ENCODE data around the gene SLC38A2. TPM values are rescaled to one million over a fixed set of nuclear protein-coding genes. Genes with fewer than 3 reads are reported as not detected.

Gene SLC38A2
- total RNA-seq, 8 experiments from 2014 or later, result 67.2 to 381 (median 117) TPM

GRCh38 chr12:46380881-46381280 lies 8.3 kb upstream of the SLC38A2 start:
- ATAC-seq (replicated peaks in 6 of 8), result no peak

DNA sequence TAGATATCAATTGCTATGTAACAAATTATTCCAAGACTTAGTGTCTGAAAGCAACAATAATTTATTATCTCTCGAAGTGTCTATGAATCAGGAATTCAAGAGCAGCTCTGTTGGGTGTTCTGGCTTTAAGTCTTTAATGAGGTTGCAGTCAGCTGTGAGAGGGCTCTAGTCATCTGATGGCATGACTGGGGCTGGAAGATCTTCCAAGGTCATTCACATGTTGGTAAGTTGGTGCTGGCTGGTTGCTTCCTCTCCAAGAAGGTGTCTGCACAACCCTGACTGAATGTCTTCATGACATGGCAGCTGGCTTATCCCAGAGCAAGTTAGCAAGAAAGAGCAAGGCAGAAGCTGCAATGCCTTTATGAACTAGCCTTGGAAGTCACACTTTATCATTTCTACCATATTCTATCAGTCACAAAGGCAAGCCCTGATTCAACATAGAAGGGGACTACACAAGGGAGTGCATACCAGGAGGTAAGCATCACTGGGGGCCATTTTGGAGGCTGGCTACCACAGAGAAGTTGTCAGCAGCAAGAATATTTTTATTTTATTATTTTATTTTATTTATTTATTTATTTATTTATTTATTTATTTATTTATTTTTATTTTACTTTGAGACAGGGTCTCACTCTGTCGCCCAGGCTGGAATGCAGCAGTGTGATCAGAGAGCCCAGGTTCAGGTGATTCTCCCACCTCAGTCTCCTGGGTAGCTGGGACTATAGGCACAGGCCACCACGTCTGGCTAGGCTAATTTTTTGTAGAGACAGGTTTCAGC lies 7.6 kb upstream of the SLC38A2 start:
- Histone ChIP-seq H3K27ac (no peak overlapping the region), H3K4me3 (no peak overlapping the region), H3K4me1 (replicated peaks in 1 of 2) (peaks cover 10 to 15% of the 10 kb centered on the region in 2 donors)
- ATAC-seq (replicated peaks in 6 of 8), result no peak
- WGBS, 10 experiments, result 71 to 100% (median 94%) methylated on average over 1 to 3 of the region's 3 CpGs; no CpG with 5 or more reads in 2 of the 10 experiments
- in situ Hi-C loops (cut with MboI; ENCODE audit: low pct_unique_long_range_greater_than_20kb in 2 of 9, low sequenced_read_pairs in 9 of 9, unreplicated experiment in 9 of 9), result loop anchor here in 3 of 9 experiments (25.0 kb wide), 2 partner anchors 182 to 282 kb away; no protein-coding TSS in a partner anchor

More at GRCh38 chr12:46380881-46381280, 8.3 kb upstream of the SLC38A2 start:
- Histone ChIP-seq H3K27ac (no peak overlapping the region), H3K4me1 (replicated peaks in 1 of 2) (peaks cover 14 to 15% of the 10 kb centered on the region in 2 donors), H3K4me3 (no peak overlapping the region)
- WGBS, 10 experiments, result 83 to 100% (median 100%) methylated on average over 1 of the region's 1 CpG; no CpG with 5 or more reads in 3 of the 10 experiments
- in situ Hi-C loops (cut with MboI; ENCODE audit: low pct_unique_long_range_greater_than_20kb in 2 of 9, low sequenced_read_pairs in 9 of 9, unreplicated experiment in 9 of 9), result loop anchor here in 3 of 9 experiments (25.0 kb wide), 2 partner anchors 181 to 281 kb away; no protein-coding TSS in a partner anchor

GRCh38 chr12:46379352-46379751 lies 6.8 kb upstream of the SLC38A2 start:
- no peak overlapping the region for H3K27ac ChIP-seq
- no peak overlapping the region for H3K4me3 ChIP-seq
- ATAC-seq (replicated peaks in 6 of 8), result no peak
- in situ Hi-C loops (cut with MboI; ENCODE audit: low pct_unique_long_range_greater_than_20kb in 2 of 9, low sequenced_read_pairs in 9 of 9, unreplicated experiment in 9 of 9), result loop anchor here in 3 of 9 experiments (25.0 kb wide), 2 partner anchors 183 to 283 kb away; no protein-coding TSS in a partner anchor
- peaks cover 5 to 8% of the 10 kb centered on the region in 2 donors for H3K4me1 ChIP-seq (replicated peaks in 1 of 2)
- WGBS, 10 experiments, result 64 to 100% (median 88%) methylated on average over 1 to 3 of the region's 3 CpGs

DNA sequence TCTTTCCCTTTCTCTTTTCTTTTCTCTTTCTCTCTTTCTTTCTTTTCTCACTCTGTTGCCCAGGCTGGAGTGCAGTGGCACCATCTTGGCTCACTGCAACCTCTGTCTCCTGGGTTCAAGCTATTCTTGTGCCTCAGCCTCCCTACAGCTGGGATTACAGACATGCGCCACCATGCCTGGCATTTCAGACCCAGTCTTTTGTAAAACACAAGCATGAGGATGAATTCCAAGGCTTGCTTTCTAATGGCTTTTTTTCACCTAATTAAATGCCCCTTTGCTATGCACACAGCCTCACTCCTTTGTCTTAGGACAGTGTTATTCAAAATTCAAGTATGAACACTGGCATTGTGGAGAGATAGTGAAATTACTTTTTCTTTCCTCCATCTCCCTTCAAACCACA lies 6.0 kb upstream of the SLC38A2 start:
- H3K27ac ChIP-seq, result no peak overlapping the region
- H3K4me1 ChIP-seq (replicated peaks in 1 of 2), result peaks cover 10 to 11% of the 10 kb centered on the region in 2 donors
- WGBS, 10 experiments, result 86 to 100% (median 100%) methylated on average over 1 of the region's 1 CpG; no CpG with 5 or more reads in 1 of the 10 experiments
- H3K4me3 ChIP-seq, result no peak overlapping the region
- ATAC-seq (replicated peaks in 6 of 8), result no peak
- in situ Hi-C loops (cut with MboI; ENCODE audit: low pct_unique_long_range_greater_than_20kb in 2 of 9, low sequenced_read_pairs in 9 of 9, unreplicated experiment in 9 of 9), result loop anchor here in 3 of 9 experiments (25.0 kb wide), 2 partner anchors 184 to 284 kb away; no protein-coding TSS in a partner anchor

- Histone ChIP-seq H3K4me3 (no peak overlapping the region), H3K27ac (no peak overlapping the region), H3K4me1 (replicated peaks in 1 of 2) (peaks cover 9 to 10% of the 10 kb centered on the region in 2 donors)
- WGBS, 10 experiments, result 43 to 100% (median 69%) methylated on average over 2 to 3 of the region's 3 CpGs; no CpG with 5 or more reads in 2 of the 10 experiments
- ATAC-seq (replicated peaks in 6 of 8), result no peak
- in situ Hi-C loops (cut with MboI; ENCODE audit: low pct_unique_long_range_greater_than_20kb in 2 of 9, low sequenced_read_pairs in 9 of 9, unreplicated experiment in 9 of 9), result loop anchor here in 3 of 9 experiments (25.0 kb wide), 2 partner anchors 185 to 285 kb away; no protein-coding TSS in a partner anchor
These were observed 5.1 kb upstream of the SLC38A2 start for GRCh38 chr12:46377678-46378077.

- ATAC-seq (replicated peaks in 6 of 8), result no peak
- 67 to 100% (median 100%) methylated on average over 1 of the region's 1 CpG; no CpG with 5 or more reads in 5 of the 10 experiments for WGBS, 10 experiments
- in situ Hi-C loops (cut with MboI; ENCODE audit: low pct_unique_long_range_greater_than_20kb in 2 of 9, low sequenced_read_pairs in 9 of 9, unreplicated experiment in 9 of 9), result loop anchor here in 3 of 9 experiments (25.0 kb wide), 2 partner anchors 186 to 286 kb away; no protein-coding TSS in a partner anchor
These were observed 4.0 kb upstream of the SLC38A2 start for GRCh38 chr12:46376579-46376978.

DNA sequence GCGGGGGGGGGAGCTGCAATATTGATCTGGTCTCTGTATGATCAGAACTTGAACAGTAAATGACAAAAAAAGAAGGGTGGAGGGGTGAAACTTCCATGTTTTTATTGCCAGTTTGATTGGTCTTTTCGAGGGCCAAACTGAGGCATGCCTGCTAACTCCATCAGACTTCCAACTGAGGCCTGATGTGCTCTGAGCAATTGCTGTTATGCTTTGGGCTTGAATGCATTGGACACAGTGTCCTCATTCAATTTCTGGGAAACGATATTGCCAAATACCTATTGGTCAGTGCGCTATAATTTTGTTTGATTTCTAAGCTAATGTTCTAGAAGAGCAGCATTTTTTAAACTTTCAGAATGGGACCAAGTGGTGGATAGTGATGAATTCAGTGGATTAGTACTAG lies 2.1 kb upstream of the SLC38A2 start:
- ATAC-seq (replicated peaks in 6 of 8), result no peak
- in situ Hi-C loops (cut with MboI; ENCODE audit: low pct_unique_long_range_greater_than_20kb in 2 of 9, low sequenced_read_pairs in 9 of 9, unreplicated experiment in 9 of 9), result loop anchor here in 5 of 9 experiments (25.0 kb wide), 3 partner anchors 112 to 288 kb away; partner anchors contain the start of gene SLC38A1 (in 2 of the 5)

More at GRCh38 chr12:46376579-46376978, 4.0 kb upstream of the SLC38A2 start:
- Histone ChIP-seq H3K27ac (no peak overlapping the region), H3K4me3 (no peak overlapping the region), H3K4me1 (replicated peaks in 1 of 2) (peaks cover 3 to 5% of the 10 kb centered on the region in 2 donors)

GRCh38 chr12:46374310-46374709 lies 1.7 kb upstream of the SLC38A2 start:
- Histone ChIP-seq H3K4me3 (no peak overlapping the region), H3K27ac (no peak overlapping the region), H3K4me1 (replicated peaks in 1 of 2) (peaks cover 14 to 15% of the 10 kb centered on the region in 2 donors)
- in situ Hi-C loops (cut with MboI; ENCODE audit: low pct_unique_long_range_greater_than_20kb in 2 of 9, low sequenced_read_pairs in 9 of 9, unreplicated experiment in 9 of 9), result loop anchor here in 2 of 9 experiments (25.0 kb wide), 1 partner anchor 112 kb away; the partner anchor contains the start of gene SLC38A1 (in 2 of the 2)
- no CpG with 5 or more reads among the region's 1 CpG for WGBS, 10 experiments
- no peak for ATAC-seq (replicated peaks in 6 of 8)

More for the DNA sequence above, 2.1 kb upstream of the SLC38A2 start:
- Histone ChIP-seq H3K4me1 (replicated peaks in 1 of 2) (peaks cover 11 to 12% of the 10 kb centered on the region in 2 donors), H3K4me3 (no peak overlapping the region), H3K27ac (no peak overlapping the region)
- WGBS, 10 experiments, result 83 to 100% (median 93%) methylated on average over 1 to 4 of the region's 4 CpGs; no CpG with 5 or more reads in 2 of the 10 experiments

- Histone ChIP-seq H3K4me3 (peak overlapping the region; percentile 76 to 91 (median 87)), H3K4me1 (replicated peaks in 1 of 2) (peaks cover 14 to 19% of the 10 kb centered on the region in 2 donors), H3K27ac (peak overlapping the region; percentile 53 to 93)
- peak in 6 of 8 experiments; percentile 4 to 31 (median 22) for ATAC-seq (replicated peaks in 6 of 8)
- in situ Hi-C loops (cut with MboI; ENCODE audit: low pct_unique_long_range_greater_than_20kb in 2 of 9, low sequenced_read_pairs in 9 of 9, unreplicated experiment in 9 of 9), result loop anchor here in 2 of 9 experiments (25.0 kb wide), 1 partner anchor 111 kb away; the partner anchor contains the start of gene SLC38A1 (in 2 of the 2)
- WGBS, 10 experiments, result 36 to 84% (median 48%) methylated on average over 10 to 30 of the region's 37 CpGs; no CpG with 5 or more reads in 1 of the 10 experiments
These were observed 1.0 kb upstream of the SLC38A2 start for GRCh38 chr12:46373301-46374296.

GRCh38 chr12:46371718-46372543 lies 642 bp downstream of the SLC38A2 start:
- Histone ChIP-seq H3K4me1 (replicated peaks in 1 of 2) (peaks cover 14 to 19% of the 10 kb centered on the region in 2 donors), H3K27ac (peak overlapping the region; percentile 93 to 95), H3K4me3 (peak overlapping the region; percentile 76 to 91 (median 87))
- in situ Hi-C loops (cut with MboI; ENCODE audit: low pct_unique_long_range_greater_than_20kb in 2 of 9, low sequenced_read_pairs in 9 of 9, unreplicated experiment in 9 of 9), result loop anchor here in 2 of 9 experiments (25.0 kb wide), 1 partner anchor 110 kb away; the partner anchor contains the start of gene SLC38A1 (in 2 of the 2)
- 0 to 1% (median 0%) methylated on average over 3 to 28 of the region's 74 CpGs; no CpG with 5 or more reads in 7 of the 10 experiments for WGBS, 10 experiments
- peak; percentile 23 to 64 (median 55) for ATAC-seq (replicated peaks in 6 of 8)
